GM19467 (cell line): ENCODE results near the gene TNPO1.

Experiments
- ATAC-seq: cut with Tn5 transposase; IDR thresholded peaks from one replicate; pipeline ENCODE4 v1.9.1; 2021; ENCODE audit warnings: mild to moderate bottlenecking, moderate library complexity; ENCODE audit not compliant: unreplicated experiment

Gene TNPO1

DNA sequence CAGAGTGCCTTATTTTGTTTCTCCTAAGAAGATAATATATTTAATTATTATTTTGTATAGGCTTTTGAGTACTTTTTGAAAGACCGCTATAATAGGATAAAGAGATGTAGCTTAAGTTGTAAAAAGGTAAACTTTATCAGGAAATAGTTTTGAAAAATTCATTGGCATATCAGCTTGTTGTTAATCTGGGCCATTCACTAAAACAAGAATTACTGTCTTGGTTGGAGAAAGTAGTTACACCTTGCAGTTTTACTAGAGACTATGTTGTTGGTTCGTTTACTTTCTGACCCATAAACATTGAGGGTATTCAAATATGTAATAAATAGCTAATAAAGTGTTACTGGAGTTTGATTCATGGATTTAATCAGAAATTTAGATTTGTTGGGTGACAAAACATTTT, 33.7 kb downstream of the TNPO1 start:
- ATAC-seq, result no peak

DNA sequence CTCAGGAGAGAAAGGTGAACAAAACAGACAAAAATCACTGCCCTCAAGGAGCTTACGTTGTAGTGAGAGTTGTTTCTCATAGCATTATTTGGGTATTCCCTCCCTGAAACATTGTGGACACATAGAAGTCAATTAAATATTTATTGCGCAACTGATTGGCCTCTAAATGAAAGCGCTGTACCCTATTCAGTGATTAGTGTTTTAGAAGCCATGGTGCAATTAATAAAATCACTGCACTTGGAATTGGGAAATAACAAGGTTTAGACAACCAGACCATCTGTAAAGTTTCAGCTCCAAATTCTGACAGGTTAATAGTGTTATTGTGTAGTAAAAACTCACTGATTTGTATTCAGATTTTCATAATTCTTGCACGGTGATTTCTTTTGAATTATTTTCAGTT, 35.9 kb downstream of the TNPO1 start:
- no peak for ATAC-seq

DNA sequence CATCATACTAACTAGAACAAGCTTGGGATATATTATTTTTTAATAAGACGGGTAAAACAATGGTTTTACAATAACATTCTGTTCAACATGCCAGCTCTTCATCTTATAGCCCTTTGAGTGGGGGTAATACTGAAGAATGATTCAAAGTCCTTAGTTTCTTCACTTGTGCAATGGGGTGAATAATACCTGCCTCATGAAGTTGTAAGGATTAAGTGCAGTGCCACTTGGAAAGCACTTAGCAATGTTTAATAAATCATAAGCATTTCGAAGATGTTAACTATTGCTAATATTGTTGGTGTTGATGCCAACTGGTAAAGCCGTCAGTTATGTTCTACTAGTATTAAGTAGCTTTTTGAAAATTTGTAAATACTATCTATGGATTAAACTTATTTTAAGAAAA, 38.0 kb downstream of the TNPO1 start:
- ATAC-seq, result no peak

DNA sequence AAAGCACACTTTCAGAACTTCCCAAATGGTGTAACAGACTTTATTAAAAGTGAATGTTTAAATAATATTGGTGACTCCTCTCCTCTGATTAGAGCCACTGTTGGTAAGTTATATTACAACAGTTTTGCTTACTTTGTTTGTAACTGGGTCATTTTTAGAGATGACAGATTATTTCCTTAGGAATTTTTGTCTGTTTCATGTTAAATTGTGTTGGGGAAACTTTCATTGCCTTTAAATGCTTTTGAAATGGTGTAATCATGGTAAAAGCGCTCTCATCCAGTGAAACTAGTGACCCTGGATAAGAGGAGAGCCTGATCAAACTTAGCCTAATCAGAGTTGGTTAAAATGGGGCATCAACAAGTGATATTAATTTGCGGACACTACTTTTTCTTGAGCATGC, 39.4 kb downstream of the TNPO1 start:
- no peak for ATAC-seq

DNA sequence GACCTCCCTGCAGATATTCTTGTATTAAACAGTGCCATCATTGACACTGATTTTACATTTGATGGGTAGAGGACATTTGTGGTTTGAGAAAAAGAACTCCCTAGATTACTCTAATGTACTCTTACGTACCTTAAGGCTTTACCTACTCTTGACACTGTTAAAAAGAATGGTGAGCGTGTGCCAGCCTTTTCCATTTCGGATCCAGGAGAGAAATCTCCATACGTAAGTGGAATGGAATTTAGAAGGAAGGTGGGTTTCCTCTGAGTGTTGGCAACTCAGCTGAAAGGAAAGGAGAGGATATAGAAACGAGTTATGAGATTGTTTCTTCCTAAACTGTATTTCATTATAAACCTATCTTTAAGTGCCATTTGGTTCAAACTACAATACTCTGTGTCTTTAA, 40.9 kb downstream of the TNPO1 start:
- no peak for ATAC-seq

DNA sequence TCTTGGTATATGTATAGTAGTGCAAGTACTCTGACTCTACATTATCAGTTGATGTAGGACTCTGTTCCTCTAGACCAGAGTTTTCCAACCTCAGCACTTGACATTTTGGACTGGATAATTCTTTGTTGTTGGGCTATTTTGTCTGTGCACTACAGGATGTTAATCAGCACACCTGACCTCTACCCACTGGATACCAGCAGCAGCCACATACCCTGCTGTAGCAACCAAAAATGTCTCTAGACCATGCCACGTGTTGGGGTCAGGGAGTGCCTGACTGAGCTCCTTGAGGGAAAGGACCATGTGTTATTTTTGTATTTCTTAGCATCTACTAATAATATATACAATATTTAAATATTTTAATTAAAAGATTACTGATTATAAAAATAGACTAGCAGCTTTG, 42.7 kb downstream of the TNPO1 start:
- ATAC-seq, result no peak

DNA sequence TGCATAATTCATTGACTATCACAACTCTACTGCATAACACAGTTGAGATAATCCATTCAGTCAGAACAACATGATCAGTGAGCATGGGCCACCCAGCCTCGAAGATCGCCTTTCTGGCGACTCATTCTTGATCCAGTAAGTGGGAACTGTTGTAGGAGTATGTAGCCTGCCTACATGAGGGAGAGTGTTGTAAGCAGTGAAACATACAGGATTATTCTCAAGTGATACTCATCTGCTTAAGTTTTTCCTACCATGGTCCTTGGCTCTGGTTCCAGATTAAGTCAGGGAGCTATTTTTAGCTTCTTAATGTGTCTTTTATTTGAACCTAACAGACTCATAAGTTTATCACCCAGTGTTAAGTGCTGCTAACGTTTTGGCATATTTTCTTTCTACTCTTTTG, 44.0 kb downstream of the TNPO1 start:
- ATAC-seq, result no peak

DNA sequence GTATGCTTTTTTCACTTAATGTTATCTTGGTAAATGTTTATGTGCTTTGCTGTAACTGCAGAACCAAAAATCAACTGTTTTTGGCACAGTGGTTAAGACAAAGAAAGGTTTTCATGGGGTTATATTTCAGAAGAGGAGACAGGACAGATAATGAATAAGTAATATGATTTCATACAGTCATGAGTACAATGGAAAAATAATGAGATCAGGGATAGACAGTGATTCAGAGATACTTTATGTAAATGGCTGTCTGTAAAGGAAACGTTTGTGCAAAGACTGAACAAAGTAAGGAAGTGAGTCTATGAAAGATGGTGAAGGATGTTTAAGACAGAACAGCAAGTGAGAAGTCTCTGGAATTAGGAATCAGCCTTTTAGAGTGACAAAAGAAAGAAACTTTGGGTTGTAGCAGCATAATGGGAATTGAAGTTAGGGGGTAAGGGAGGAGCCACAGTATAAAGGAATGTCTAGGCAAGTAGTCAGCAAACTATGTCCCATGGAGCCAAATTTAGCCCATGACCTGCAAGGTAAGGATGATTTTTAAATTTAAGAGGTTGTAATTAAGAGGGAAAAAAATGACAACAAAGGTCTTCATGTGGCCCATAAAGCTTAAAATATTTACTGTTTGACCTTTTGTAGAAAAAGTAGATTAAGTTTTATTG, 55.0 kb downstream of the TNPO1 start:
- ATAC-seq, result no peak

DNA sequence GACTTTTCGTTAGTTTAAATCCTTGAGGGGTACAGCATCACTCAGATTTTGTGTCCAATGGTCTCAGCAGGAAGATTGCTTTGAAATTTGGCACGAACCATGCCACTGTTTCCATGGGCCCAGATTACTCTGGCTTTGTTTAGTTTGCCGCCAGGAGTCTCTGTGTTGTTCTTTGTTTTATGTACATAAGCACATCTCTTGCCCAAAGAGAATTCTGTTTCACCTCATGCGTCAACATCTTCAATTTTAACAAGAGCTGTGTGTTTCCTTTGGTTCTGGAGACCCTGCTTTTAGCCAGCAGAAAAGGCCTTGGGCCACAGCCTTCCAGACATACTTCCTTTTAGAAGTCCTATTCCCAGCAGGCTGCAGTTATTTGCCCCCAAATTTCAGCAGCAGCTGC, 62.4 kb downstream of the TNPO1 start:
- no peak for ATAC-seq

DNA sequence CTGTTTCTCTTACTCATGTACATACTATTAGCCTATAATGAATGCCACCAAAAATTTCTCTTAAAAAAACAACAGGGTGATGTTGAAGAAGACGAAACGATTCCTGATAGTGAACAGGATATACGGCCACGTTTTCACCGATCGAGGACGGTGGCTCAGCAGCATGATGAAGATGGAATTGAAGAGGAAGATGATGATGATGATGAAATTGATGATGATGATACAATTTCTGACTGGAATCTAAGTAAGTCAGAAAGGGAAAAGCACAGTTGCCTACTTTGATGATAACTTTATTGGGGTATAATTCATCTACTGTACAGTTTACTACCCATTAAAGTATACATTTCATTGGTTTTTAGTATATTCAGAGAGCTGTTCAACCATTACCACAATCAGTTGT, 66.5 kb downstream of the TNPO1 start:
- ATAC-seq, result no peak

DNA sequence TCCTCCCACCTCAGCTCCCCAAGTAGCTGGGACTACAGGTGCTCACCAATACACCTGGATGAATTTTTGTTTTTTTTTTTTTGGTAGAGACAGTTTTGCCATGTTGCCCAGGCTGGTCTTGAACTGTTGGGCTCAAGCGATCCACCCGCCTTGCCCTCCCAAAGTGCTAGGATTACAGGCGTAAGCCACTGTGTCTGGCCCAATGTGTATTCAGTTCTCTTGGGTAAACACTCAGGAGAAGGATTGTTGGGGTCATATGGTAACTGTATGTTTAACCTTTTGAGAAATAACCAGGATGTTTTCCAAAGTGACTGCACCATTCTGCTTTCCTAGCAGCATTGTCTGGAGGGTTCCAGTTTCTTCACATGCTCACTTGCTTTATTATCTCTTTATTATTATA, 67.4 kb downstream of the TNPO1 start:
- ATAC-seq, result no peak

DNA sequence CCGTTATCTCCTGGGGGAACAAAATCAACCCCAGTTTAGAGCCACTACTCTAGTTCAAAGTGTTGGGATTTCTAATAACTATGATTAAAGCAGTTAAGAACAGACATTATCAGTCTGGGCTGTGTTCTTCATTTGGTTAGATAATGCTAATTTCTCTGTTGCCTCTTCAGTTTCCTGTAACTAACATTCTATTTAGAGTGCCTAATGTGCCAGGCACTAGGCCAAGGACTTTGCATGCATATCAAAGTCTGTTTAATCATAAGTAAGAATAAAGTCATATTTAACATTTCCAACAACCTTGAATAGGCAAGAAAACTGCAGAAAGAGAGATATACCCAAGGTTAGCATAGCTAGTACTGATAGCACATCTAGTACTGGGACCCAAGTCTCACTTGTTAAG, 68.4 kb downstream of the TNPO1 start:
- ATAC-seq, result no peak

DNA sequence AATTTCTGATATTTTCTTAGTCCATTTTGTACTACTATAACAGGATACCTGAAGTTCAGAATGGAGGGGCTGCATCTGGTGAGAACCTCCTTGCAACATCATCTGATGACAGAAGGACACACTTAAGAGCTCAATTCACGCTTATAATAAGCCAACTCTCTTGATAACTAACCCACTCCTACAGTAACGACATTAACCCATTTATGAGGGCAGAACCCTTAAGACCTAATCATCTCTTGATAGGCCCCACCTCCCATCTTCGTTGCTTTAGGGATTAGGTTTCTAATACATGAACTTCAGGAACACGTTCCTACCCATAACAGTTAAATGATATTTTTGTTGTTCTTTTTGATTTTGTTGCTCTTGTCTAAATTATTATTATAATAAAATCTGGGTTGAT, 69.4 kb downstream of the TNPO1 start:
- ATAC-seq, result no peak

DNA sequence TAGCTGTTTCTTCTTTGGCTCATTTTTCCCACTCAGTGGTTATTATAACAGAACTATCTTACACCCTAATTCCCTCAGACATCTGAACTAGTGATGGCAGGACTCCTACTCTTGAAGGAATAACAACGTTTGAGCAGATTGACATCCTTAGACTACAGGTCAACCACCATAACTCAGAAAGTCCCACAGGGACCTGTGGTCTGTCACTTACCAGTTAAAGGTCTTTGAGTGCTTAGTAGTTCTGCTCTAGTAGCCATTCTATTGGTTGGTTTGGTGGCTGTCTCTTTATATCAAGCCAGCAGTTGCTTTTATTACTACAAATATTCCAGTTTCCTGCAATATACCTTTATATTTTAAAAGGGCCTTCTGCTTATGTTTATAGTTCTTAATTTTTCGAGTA, 72.1 kb downstream of the TNPO1 start:
- ATAC-seq, result no peak

DNA sequence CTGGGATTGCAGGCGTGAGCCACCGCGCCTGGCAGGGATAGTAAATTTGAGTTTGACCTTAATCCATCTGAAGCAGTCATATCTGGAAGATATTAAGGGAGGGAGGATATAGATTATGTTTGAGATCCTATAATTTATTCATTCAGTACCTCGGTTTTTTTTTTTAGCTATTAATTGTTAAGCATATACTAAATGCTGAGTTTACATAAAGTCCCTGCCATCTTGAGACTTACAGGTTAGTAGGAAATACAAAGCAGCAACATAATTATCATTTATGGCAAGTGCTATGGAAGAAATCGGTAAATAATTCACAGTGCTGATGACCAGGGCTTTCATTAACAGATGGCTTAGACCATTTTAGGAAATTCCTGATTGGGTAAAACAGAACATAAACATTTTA, 72.9 kb downstream of the TNPO1 start:
- ATAC-seq, result no peak

DNA sequence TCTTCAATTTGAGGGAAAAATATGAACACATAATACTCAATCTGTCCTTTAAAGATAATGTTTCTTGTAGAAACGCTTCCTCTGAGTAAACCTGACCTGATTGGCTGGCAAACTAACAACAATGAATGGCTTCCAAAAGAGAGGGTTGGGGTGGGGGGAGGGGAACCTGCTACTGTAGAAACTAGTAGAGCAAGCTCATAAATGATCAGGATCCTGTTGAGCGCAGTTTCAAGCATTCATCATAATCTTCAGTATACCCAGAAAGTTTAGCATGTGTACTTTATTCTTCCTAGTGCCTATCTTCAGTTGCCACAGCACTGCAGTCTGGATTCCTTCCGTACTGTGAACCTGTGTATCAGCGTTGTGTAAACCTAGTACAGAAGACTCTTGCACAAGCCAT, 76.4 kb downstream of the TNPO1 start:
- ATAC-seq, result no peak

DNA sequence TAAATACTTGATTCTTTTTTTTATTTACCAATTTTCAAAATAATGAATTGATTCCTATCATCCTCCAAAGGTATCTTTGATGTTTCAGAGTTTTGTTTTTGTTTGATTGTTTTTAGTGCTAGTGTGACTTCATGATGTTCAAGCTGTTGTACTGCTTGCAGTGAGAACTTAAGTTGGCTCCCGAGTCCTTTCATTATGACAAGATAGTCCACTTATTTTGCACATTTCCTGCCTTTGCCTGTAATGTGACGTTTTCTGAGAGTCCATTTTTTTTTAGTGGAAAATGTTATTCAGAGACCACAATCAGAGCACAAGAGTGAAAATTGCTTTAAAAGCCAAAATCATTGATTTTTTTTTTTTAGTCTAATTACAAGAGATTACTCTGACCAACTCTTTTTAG, 79.3 kb downstream of the TNPO1 start:
- no peak for ATAC-seq

DNA sequence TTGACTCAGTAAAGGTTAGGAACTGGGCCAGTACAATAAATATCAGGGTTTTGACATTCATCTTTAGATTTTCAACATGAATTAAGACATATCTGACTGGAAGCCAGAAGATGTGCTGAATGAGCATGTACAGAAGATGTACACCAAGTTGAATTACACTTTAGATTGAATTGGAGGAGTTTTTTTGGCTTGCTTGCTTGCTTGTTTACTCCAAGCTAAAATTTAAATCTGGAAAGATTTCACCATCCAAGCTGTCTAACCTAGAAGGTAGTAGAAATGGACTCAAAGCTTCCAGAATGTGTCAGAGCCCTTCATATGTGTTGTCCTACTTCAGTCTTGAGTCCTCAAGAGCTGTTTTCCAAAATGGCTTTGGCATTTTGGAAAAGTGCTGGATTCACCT, 90.3 kb downstream of the TNPO1 start:
- no peak for ATAC-seq

DNA sequence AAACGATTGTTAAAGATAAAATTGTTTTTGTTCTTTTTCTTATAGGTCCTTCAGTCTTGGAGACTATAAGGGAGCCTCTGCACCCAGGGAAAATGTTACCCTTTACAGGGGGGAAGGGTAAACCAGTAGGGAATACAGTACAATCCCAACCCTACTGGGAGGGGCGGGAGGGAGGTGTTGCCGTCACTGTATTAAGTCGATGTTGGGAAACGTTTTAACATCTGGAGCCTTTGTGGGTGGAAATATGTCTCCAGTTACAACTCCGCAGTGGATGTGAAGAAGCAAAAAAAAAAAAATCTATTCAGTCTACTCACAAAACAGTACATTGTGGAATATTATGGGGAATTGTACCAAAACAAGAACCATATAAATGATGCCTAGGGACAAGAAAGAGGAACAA, 92.2 kb downstream of the TNPO1 start:
- ATAC-seq, result no peak

DNA sequence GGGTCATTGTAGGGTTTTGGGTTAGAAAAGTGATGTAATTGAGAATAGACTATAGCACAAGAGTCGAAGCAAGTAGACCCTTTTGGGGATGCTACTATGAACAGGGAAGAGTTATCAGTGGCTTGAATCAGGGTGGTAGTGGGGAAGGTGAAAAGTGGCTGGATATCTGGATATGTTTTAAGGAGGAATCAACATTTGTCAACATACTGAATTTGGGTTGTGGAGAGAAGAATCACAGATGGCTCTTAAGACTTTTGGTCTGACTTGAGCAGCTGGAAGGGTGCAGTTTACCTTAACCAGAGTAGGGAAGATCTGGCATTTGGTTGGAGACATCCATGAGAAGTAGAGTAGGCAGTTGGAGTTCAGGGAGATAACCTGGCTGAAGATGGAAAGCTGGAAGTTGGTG, 100.9 kb downstream of the TNPO1 start:
- ATAC-seq, result no peak

DNA sequence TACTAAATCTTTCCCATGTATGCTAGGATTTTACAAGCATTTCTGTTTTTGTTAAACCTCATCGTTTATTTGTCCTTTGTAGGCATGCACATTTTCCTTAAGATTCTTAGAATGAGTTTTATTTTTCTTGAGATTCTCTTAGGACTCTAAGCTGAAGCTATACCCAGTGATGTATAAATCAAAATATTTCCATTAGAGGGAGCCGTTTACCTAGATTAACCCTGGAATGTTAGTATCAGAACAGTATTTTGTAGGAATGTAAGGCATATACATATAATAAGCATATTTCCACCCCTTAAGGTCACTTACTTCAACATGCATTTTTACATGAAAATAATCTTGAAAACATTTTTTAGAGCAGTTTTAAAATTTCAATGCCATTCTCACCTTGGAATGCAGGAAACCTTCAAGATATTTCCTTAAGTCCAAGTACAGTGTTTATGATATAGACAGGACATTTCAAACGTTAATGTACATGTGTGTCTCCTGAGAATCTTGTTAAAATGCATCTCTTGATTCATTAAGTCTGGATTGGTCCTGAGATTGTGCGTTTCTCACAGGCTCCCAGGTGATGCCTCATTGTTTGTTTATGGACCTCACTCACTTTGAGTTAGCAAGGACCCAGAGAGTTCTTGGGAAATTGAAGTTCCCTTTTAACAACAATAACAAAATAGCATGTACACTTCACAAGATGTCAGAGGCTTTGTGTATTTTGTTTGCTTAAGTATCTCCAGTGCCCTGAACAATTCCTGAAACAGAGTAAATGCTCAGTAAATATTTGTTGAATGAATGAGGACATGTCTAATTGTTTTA, 104.4 kb downstream of the TNPO1 start:
- ATAC-seq, result no peak

DNA sequence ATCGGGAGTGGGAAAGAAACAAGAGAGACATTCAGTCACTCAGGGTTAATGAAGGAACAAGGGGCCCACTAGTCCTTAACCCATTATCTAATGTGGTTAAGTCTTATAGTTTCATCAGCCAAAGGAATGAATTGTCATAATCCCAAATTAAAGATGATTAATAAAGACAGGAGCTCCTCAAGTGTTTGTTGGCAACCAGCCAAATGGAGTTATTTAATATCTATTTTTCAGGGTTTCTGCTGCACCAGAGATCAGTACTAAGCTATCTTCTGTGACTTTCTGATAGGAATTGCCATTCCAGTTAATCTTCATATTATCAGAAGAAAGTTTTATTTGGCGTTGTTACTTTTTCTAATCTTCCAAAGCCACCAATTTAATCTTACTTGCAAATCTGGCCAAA, 105.4 kb downstream of the TNPO1 start:
- ATAC-seq, result no peak

DNA sequence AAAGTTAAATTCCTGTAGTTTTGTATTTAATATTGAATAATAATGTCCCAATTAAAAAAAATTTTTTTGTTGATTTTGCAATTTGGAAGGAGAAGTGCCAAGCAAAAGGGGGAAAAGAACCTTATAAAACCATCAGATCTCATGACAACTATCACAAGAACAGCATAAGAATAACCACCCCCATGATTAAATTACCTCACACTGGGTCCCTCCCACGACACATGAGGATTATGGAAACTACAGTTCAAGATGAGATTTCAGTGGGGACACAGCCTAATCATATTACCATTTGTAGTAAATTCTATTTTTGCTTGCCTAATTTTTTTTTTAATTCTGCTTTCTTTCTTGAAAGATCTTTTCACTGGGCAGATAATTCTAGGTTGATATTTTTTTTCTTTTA, 106.0 kb downstream of the TNPO1 start:
- no peak for ATAC-seq
